HEK293 (cell line): Measurements from ENCODE around the gene SELENBP1.

Experiments
- AEBP2 ChIP-seq: fragments of 450-650 bp; formaldehyde crosslinking; IDR thresholded peaks from 2 replicates; pipeline ENCODE4 v1.5.1; 2016; ENCODE audit warnings: missing biosample characterization, missing genetic modification characterization, borderline replicate concordance
- CTCF ChIP-seq: fragments of 450-650 bp; formaldehyde crosslinking; IDR thresholded peaks from 2 replicates; pipeline ENCODE4 v1.5.1; 2016; ENCODE audit warnings: missing biosample characterization, missing genetic modification characterization
- PATZ1 ChIP-seq: fragments of 450-650 bp; formaldehyde crosslinking; IDR thresholded peaks from 2 replicates; pipeline ENCODE4 v1.5.1; 2016; ENCODE audit warnings: missing biosample characterization, missing genetic modification characterization
- PRDM1 ChIP-seq: fragments of 450-650 bp; formaldehyde crosslinking; IDR thresholded peaks from 2 replicates; pipeline ENCODE4; 2016; ENCODE audit warnings: missing biosample characterization, missing genetic modification characterization
- SALL2 ChIP-seq: fragments of 450-650 bp; formaldehyde crosslinking; IDR thresholded peaks from 2 replicates; pipeline ENCODE4 v1.5.0; 2017; ENCODE audit warnings: missing biosample characterization, mild to moderate bottlenecking, missing genetic modification characterization, borderline replicate concordance
- SP3 ChIP-seq: fragments of 450-650 bp; formaldehyde crosslinking; IDR thresholded peaks from 2 replicates; pipeline ENCODE4 v1.5.1; 2016; ENCODE audit warnings: missing biosample characterization, missing genetic modification characterization
- TSHZ1 ChIP-seq: fragments of 450-650 bp; formaldehyde crosslinking; IDR thresholded peaks from 2 replicates; pipeline ENCODE4 v1.5.1; 2016; ENCODE audit warnings: missing biosample characterization, missing genetic modification characterization, borderline replicate concordance
- ZBTB1 ChIP-seq: fragments of 450-650 bp; formaldehyde crosslinking; IDR thresholded peaks from 2 replicates; pipeline ENCODE4 v1.5.1; 2016; ENCODE audit warnings: missing biosample characterization, missing genetic modification characterization
- ZBTB11 ChIP-seq: fragments of 450-650 bp; formaldehyde crosslinking; conservative IDR thresholded peaks from 2 replicates; pipeline ENCODE4 v1.5.1; 2016; ENCODE audit warnings: low read depth, missing biosample characterization, missing genetic modification characterization
- ZFP37 ChIP-seq: fragments of 450-650 bp; formaldehyde crosslinking; IDR thresholded peaks from 2 replicates; pipeline ENCODE4 v1.5.1; 2016; ENCODE audit warnings: missing biosample characterization, missing genetic modification characterization
- ZNF10 ChIP-seq: fragments of 450-650 bp; formaldehyde crosslinking; IDR thresholded peaks from 2 replicates; pipeline ENCODE4 v1.5.1; 2017; ENCODE audit warnings: missing biosample characterization, missing genetic modification characterization
- ZNF132 ChIP-seq: fragments of 450-650 bp; formaldehyde crosslinking; IDR thresholded peaks from 2 replicates; pipeline ENCODE4 v1.5.1; 2017; ENCODE audit warnings: missing biosample characterization, missing genetic modification characterization, borderline replicate concordance
- ZNF221 ChIP-seq: fragments of 450-650 bp; formaldehyde crosslinking; IDR thresholded peaks from 2 replicates; pipeline ENCODE4 v1.5.1; 2017; ENCODE audit warnings: missing biosample characterization, missing genetic modification characterization, borderline replicate concordance
- ZNF223 ChIP-seq: fragments of 450-650 bp; formaldehyde crosslinking; IDR thresholded peaks from 2 replicates; pipeline ENCODE4 v1.5.1; 2016; ENCODE audit warnings: missing biosample characterization, missing genetic modification characterization
- ZNF292 ChIP-seq: fragments of 450-650 bp; formaldehyde crosslinking; IDR thresholded peaks from 2 replicates; pipeline ENCODE4 v1.5.1; 2016; ENCODE audit warnings: low read depth, missing biosample characterization, missing genetic modification characterization, borderline replicate concordance
- ZNF335 ChIP-seq: fragments of 450-650 bp; formaldehyde crosslinking; conservative IDR thresholded peaks from 2 replicates; pipeline ENCODE4 v1.5.1; 2016; ENCODE audit warnings: missing biosample characterization, missing genetic modification characterization
- ZNF350 ChIP-seq: fragments of 450-650 bp; formaldehyde crosslinking; IDR thresholded peaks from 2 replicates; pipeline ENCODE4 v1.5.0; 2017; ENCODE audit warnings: missing biosample characterization, mild to moderate bottlenecking, missing genetic modification characterization
- ZNF488 ChIP-seq: fragments of 450-650 bp; formaldehyde crosslinking; IDR thresholded peaks from 2 replicates; pipeline ENCODE4 v1.5.1; 2016; ENCODE audit warnings: missing biosample characterization, missing genetic modification characterization
- ZNF610 ChIP-seq: fragments of 450-650 bp; formaldehyde crosslinking; IDR thresholded peaks from 2 replicates; pipeline ENCODE4 v1.5.1; 2016; ENCODE audit warnings: missing biosample characterization, missing genetic modification characterization, borderline replicate concordance
- ZNF629 ChIP-seq: fragments of 450-650 bp; formaldehyde crosslinking; IDR thresholded peaks from 2 replicates; pipeline ENCODE4 v1.5.1; 2017; ENCODE audit warnings: missing biosample characterization, missing genetic modification characterization
- ZNF704 ChIP-seq: fragments of 450-650 bp; formaldehyde crosslinking; IDR thresholded peaks from 2 replicates; pipeline ENCODE4 v1.5.1; 2016; ENCODE audit warnings: missing biosample characterization, missing genetic modification characterization
- ZNF707 ChIP-seq: fragments of 450-650 bp; formaldehyde crosslinking; IDR thresholded peaks from 2 replicates; pipeline ENCODE4 v1.5.1; 2016; ENCODE audit warnings: missing biosample characterization, missing genetic modification characterization
- ZNF792 ChIP-seq: fragments of 450-650 bp; formaldehyde crosslinking; IDR thresholded peaks from 2 replicates; pipeline ENCODE4 v1.5.1; 2016; ENCODE audit warnings: missing biosample characterization, missing genetic modification characterization
- ZXDB ChIP-seq: fragments of 450-650 bp; formaldehyde crosslinking; IDR thresholded peaks from 2 replicates; pipeline ENCODE4 v1.5.1; 2016; ENCODE audit warnings: missing biosample characterization, missing genetic modification characterization

SELENBP1 gene

GRCh38 chr1:151346769-151347522 lies 25.6 kb downstream of the SELENBP1 start, which contains the start of gene RFX5 (continued):
- TF ChIP-seq PATZ1: peak; percentile 95
- no peak for TF ChIP-seq ZNF132 (tag by site-specific recombination)
- TF ChIP-seq ZNF792 (tag by site-specific recombination): 0 out of 2 replicates have a peak, but pooled peaks have one; percentile 52
- TF ChIP-seq ZNF223 (tag by site-specific recombination): no peak
- no peak for TF ChIP-seq ZNF704
- TF ChIP-seq ZNF221 (tag by site-specific recombination): no peak
- TF ChIP-seq TSHZ1: peak; percentile 42; the same call in 1 of the 2 replicates
- TF ChIP-seq ZNF707 (tag by site-specific recombination): no peak
- TF ChIP-seq SALL2 (tag by site-specific recombination): no peak
- TF ChIP-seq PRDM1: peak; percentile 40
- TF ChIP-seq ZNF10 (tag by site-specific recombination): no peak
- TF ChIP-seq ZNF350 (tag by site-specific recombination): no peak
- no peak for TF ChIP-seq ZBTB1 (tag by site-specific recombination)
- no peak for TF ChIP-seq ZNF488 (tag by site-specific recombination)
- TF ChIP-seq ZXDB (tag by site-specific recombination): peak; percentile 57
- no peak for TF ChIP-seq ZNF292
- TF ChIP-seq ZBTB11 (tag by site-specific recombination): peak; percentile 38; the same call in 1 of the 2 replicates
- no peak for TF ChIP-seq AEBP2 (tag by site-specific recombination)
- peak; percentile 48 for TF ChIP-seq SP3 (tag by site-specific recombination)
- TF ChIP-seq CTCF: 0 out of 2 replicates have a peak, but pooled peaks have one; percentile 11
- peak; percentile 24; the same call in 1 of the 2 replicates for TF ChIP-seq ZFP37 (tag by site-specific recombination)
- TF ChIP-seq ZNF629 (tag by site-specific recombination): peak; percentile 90
- TF ChIP-seq ZNF335 (tag by site-specific recombination): peak; percentile 96
- TF ChIP-seq ZNF610 (tag by site-specific recombination): 0 out of 2 replicates have a peak, but pooled peaks have one; percentile 38
